H1 (cell line): ENCODE results near the gene GON4L. TPM values are rescaled to one million over a fixed set of nuclear protein-coding genes. Genes with fewer than 3 reads are reported as not detected.

Experiments used
- CTCF ChIA-PET: fragments of 300-600 bp; sonication (Branson Sonifier 250); formaldehyde crosslinking; loops from one replicate; lab custom pipeline; 2021; ENCODE audit not compliant: partially characterized antibody; lab: Charles Lee
- POLR2A ChIA-PET: fragments of 300-600 bp; sonication (Branson Sonifier 250); formaldehyde crosslinking; loops from one replicate; lab custom pipeline; 2021; ENCODE audit warnings: inconsistent platforms; ENCODE audit not compliant: partially characterized antibody; lab: Charles Lee
- DNase-seq, 2 experiments: peaks; one replicate each; pipeline versions ENCODE4 v3.0.0 to v3.0.0-alpha.2; 2010 to 2022; ENCODE audit warnings: low spot score in 2 of 2, low read depth in 1 of 2, mixed read lengths in 1 of 2
- FAIRE-seq: peaks from 2 replicates; lab custom pipeline; 2011; peaks lifted over from hg19 to GRCh38; lab: Jason Lieb, UNC
- H2AFZ ChIP-seq: 2 replicates; pipeline ENCODE4 v1.8.1; 2012; ENCODE audit warnings: low read length, inconsistent platforms
- H2AK5ac ChIP-seq: 2 replicates; pipeline ENCODE4 v1.6.1; 2013; ENCODE audit warnings: low read depth, low read length
- H2BK120ac ChIP-seq: replicated peaks from 2 replicates; pipeline ENCODE3; 2013; ENCODE audit warnings: low read depth, low read length, inconsistent platforms
- H2BK12ac ChIP-seq: 2 replicates; pipeline ENCODE4 v1.6.1; 2013; ENCODE audit warnings: low read depth, low read length
- H2BK15ac ChIP-seq: 2 replicates; pipeline ENCODE4 v1.6.1; 2013; ENCODE audit warnings: low read length
- H2BK20ac ChIP-seq: 2 replicates; pipeline ENCODE4 v1.6.1; 2013; ENCODE audit warnings: low read length
- H2BK5ac ChIP-seq: 2 replicates; pipeline ENCODE4 v1.6.1; 2013; ENCODE audit warnings: low read depth, low read length
- H3K14ac ChIP-seq: 2 replicates; pipeline ENCODE4 v1.6.1; 2013; ENCODE audit warnings: inconsistent platforms; ENCODE audit not compliant: insufficient read length
- H3K18ac ChIP-seq: 2 replicates; pipeline ENCODE4 v1.6.1; 2013; ENCODE audit warnings: low read length; ENCODE audit errors: extremely low read depth
- H3K23ac ChIP-seq: 2 replicates; pipeline ENCODE4 v1.6.1; 2013; ENCODE audit warnings: inconsistent platforms; ENCODE audit not compliant: insufficient read length
- H3K23me2 ChIP-seq: 2 replicates; pipeline ENCODE4 v1.6.1; 2013; ENCODE audit warnings: low read depth, low read length
- H3K27ac ChIP-seq: 2 replicates; pipeline ENCODE4 v1.6.1; 2011; ENCODE audit warnings: low read depth, low read length, inconsistent platforms
- H3K27me3 ChIP-seq, 4 experiments: replicated peaks in 1 of 4; 1 replicate in 1 of 4; 2 replicates in 3 of 4; pipeline versions ENCODE4 v1.6.1 to v1.8.1; 2011 to 2013; ENCODE audit warnings: low read length in 3 of 4, mild to moderate bottlenecking in 3 of 4, inconsistent platforms in 2 of 4, mixed read lengths in 2 of 4, moderate library complexity in 1 of 4; ENCODE audit not compliant: control insufficient read depth in 3 of 4, insufficient read depth in 3 of 4; ENCODE audit errors: extremely low read depth in 1 of 4
- H3K36me3 ChIP-seq, 4 experiments: 2 replicates each; pipeline versions ENCODE4 v1.6.1 to v1.8.1; 2011 to 2013; ENCODE audit warnings: mild to moderate bottlenecking in 4 of 4, low read length in 3 of 4, moderate library complexity in 2 of 4, control low read depth in 1 of 4, inconsistent platforms in 1 of 4; ENCODE audit not compliant: insufficient read depth in 4 of 4, control insufficient read depth in 2 of 4
- H3K4ac ChIP-seq: replicated peaks from 2 replicates; pipeline ENCODE3; 2013; ENCODE audit warnings: low read length, low read depth, mixed read lengths, inconsistent platforms; ENCODE audit not compliant: insufficient read length
- H3K4me1 ChIP-seq, 4 experiments: replicated peaks in 1 of 4; 1 replicate in 1 of 4; 2 replicates in 3 of 4; pipeline versions ENCODE4 v1.6.1 to v1.8.1; 2011 to 2013; ENCODE audit warnings: low read length in 3 of 4, inconsistent platforms in 2 of 4, mixed read lengths in 1 of 4; ENCODE audit not compliant: insufficient read depth in 4 of 4, control insufficient read depth in 3 of 4
- H3K4me2 ChIP-seq, 2 experiments: 2 replicates each; pipeline versions ENCODE4 v1.6.1 to v1.8.1; 2011 to 2013; ENCODE audit warnings: low read depth in 2 of 2, low read length in 2 of 2, control low read depth in 1 of 2, inconsistent platforms in 1 of 2, mild to moderate bottlenecking in 1 of 2; ENCODE audit not compliant: insufficient read depth in 1 of 2
- H3K4me3 ChIP-seq, 4 experiments: fragments of 200-600, 300-600 bp in 1 of 4; sonication (generic), shearing (Covaris generic), sonication (Bioruptor Twin) in 1 of 4; 2 replicates each; pipeline versions ENCODE4 v1.5.1 to v1.8.1; 2011 to 2016; ENCODE audit warnings: low read length in 4 of 4, low read depth in 3 of 4, control low read depth in 2 of 4, inconsistent platforms in 2 of 4, mild to moderate bottlenecking in 2 of 4, mixed read lengths in 1 of 4, moderate library complexity in 1 of 4; ENCODE audit not compliant: insufficient read depth in 2 of 4; ENCODE audit errors: extremely low read depth in 1 of 4
- H3K56ac ChIP-seq: replicated peaks from 2 replicates; pipeline ENCODE3; 2013; ENCODE audit warnings: low read depth, mild to moderate bottlenecking, mixed read lengths, low read length, inconsistent platforms; ENCODE audit not compliant: insufficient read length
- H3K79me1 ChIP-seq: 2 replicates; pipeline ENCODE4 v1.6.1; 2013; ENCODE audit warnings: low read depth, low read length, control low read depth
- H3K79me2 ChIP-seq, 2 experiments: 2 replicates each; pipeline versions ENCODE4 v1.6.1 to v1.8.1; 2012 to 2013; ENCODE audit warnings: low read length in 2 of 2, mild to moderate bottlenecking in 2 of 2, inconsistent platforms in 1 of 2; ENCODE audit not compliant: insufficient read depth in 2 of 2, control insufficient read depth in 1 of 2
- H3K9ac ChIP-seq, 4 experiments: replicated peaks in 1 of 4; 1 replicate in 1 of 4; 2 replicates in 3 of 4; pipeline versions ENCODE4 v1.6.1 to v1.8.1; 2011 to 2013; ENCODE audit warnings: low read depth in 3 of 4, low read length in 3 of 4, control low read depth in 2 of 4, mild to moderate bottlenecking in 2 of 4, moderate library complexity in 2 of 4, inconsistent platforms in 1 of 4; ENCODE audit errors: extremely low read depth in 1 of 4
- H3K9me3 ChIP-seq, 2 experiments: 2 replicates each; pipeline versions ENCODE4 v1.6.1 to v1.8.1; 2012 to 2013; ENCODE audit warnings: mild to moderate bottlenecking in 2 of 2, moderate library complexity in 2 of 2, control low read depth in 1 of 2, inconsistent platforms in 1 of 2, low read depth in 1 of 2, low read length in 1 of 2, mixed read lengths in 1 of 2; ENCODE audit not compliant: insufficient read depth in 2 of 2
- H4K20me1 ChIP-seq, 2 experiments: replicated peaks in 1 of 2; 2 replicates each; pipeline versions ENCODE3 to v1.8.1; 2011 to 2013; ENCODE audit warnings: inconsistent platforms in 2 of 2, low read length in 2 of 2, mild to moderate bottlenecking in 1 of 2; ENCODE audit not compliant: insufficient read depth in 2 of 2, control insufficient read depth in 1 of 2
- H4K5ac ChIP-seq: 2 replicates; pipeline ENCODE4 v1.6.1; 2013; ENCODE audit warnings: low read length, low read depth, mixed read lengths, inconsistent platforms; ENCODE audit not compliant: insufficient read length
- H4K8ac ChIP-seq: 2 replicates; pipeline ENCODE4 v1.8.0; 2013; ENCODE audit warnings: mild to moderate bottlenecking, moderate library complexity, low read length, inconsistent platforms; ENCODE audit not compliant: insufficient read depth; ENCODE audit errors: extremely low read depth
- H4K91ac ChIP-seq: replicated peaks from 2 replicates; pipeline ENCODE3; 2013; ENCODE audit warnings: low read length, mixed read lengths, inconsistent platforms; ENCODE audit not compliant: insufficient read length
- CHD2 ChIP-seq: IDR thresholded peaks from 2 replicates; pipeline ENCODE4 v1.6.1; 2012; ENCODE audit warnings: low read length, improper control_type of control experiment
- WGBS, 2 experiments: shearing (Covaris generic) in 1 of 2; methylation state at CpG; one replicate each; pipeline versions ENCODE4 v1.1.6 to v1.1.7; 2013 to 2015; ENCODE audit warnings: low lambda C conversion rate in 2 of 2, mixed read lengths in 2 of 2, inconsistent platforms in 1 of 2, low coverage in 1 of 2, missing lambda C conversion rate in 1 of 2; ENCODE audit not compliant: insufficient replicate concordance in 2 of 2, insufficient coverage in 1 of 2, insufficient read length in 1 of 2; ENCODE audit errors: extremely low coverage in 1 of 2, missing lambda C conversion rate in 1 of 2; 5-methylcytosine and 5-hydroxymethylcytosine counted together
- polyA plus RNA-seq, 7 experiments: library from polyadenylated mRNA; depleted of rRNA in 3 of 7; stranded (reverse) in 5 of 7; unstranded in 2 of 7; fragments of >200 nt in 5 of 7; fragments of 200-250 nt in 2 of 7; gene quantifications; 1 replicate in 5 of 7; 2 replicates in 1 of 7; 4 replicates in 1 of 7; pipeline versions ENCODE4 v1.2.1 to v1.2.3, GENCODE V29; 2011 to 2013; ENCODE audit warnings: missing spikeins in 2 of 7, mixed read lengths in 2 of 7
- total RNA-seq: library from RNA; stranded (reverse); fragmentation: NEBNext Ultra II Directional; extraction: Animal tissue kit (Norgen Biotek cat#: 25700); gene quantifications from 2 replicates; pipeline ENCODE4 v1.2.1, GENCODE V29; 2021

GON4L gene
- total and polyA plus RNA-seq, 2 of the 8 experiments (the other 6 are each of a cell fraction or from before 2014, with no cell fraction given), result 26.2 to 52.1 TPM

- Histone ChIP-seq H3K79me1 (no peaks in the 10 kb centered on the region), H3K79me2 (no peaks in the 10 kb centered on the region), H3K14ac (no peak overlapping the region), H4K91ac (no peak overlapping the region), H3K9ac (no peak overlapping the region), H3K4me2 (no peak overlapping the region), H3K4me3 (no peak overlapping the region), H2AK5ac (0 out of 2 replicates have a peak overlapping the region, but pooled peaks have one; percentile 20), H2BK12ac (no peak overlapping the region), H2BK120ac (no peak overlapping the region), H3K36me3 (peaks cover 0 to 5% (median 2%) of the 10 kb centered on the region in 4 experiments; a peak in 4 of 8 replicates), H2AFZ (no peak overlapping the region), H2BK5ac (no peak overlapping the region), H2BK15ac (no peak overlapping the region), H3K4me1 (no peaks in the 10 kb centered on the region), H3K4ac (no peak overlapping the region), H3K27ac (no peak overlapping the region), H3K23ac (no peak overlapping the region), H3K9me3 (no peaks in the 10 kb centered on the region), H3K23me2 (no peaks in the 10 kb centered on the region), H3K27me3 (no peaks in the 10 kb centered on the region), H4K20me1 (no peaks in the 10 kb centered on the region), H3K56ac (no peak overlapping the region), H3K18ac (no peak overlapping the region), H4K5ac (no peak overlapping the region), H2BK20ac (no peak overlapping the region), H4K8ac (no peak overlapping the region)
- 84% methylated on average over 3 of the region's 3 CpGs; no CpG with 5 or more reads in 1 of the 2 experiments for WGBS, 2 experiments
- FAIRE-seq, result no peak
- TF ChIP-seq CHD2, result no peak
- no peak for DNase-seq
- ChIA-PET CTCF (interaction anchor here (0.5 kb wide), 1 partner anchor 333 kb away, joined by 3 read pairs; no protein-coding TSS in a partner anchor), POLR2A (interaction anchor here (1.0 to 3.0 kb wide), 5 partner anchors 10 to 36 kb away, joined by 3 to 10 read pairs (median 4); partner anchors contain the start of genes GON4L and RIT1)
These were observed 35.8 kb upstream of the GON4L start for GRCh38 chr1:155892796-155893195.
